SK-N-DZ (cell line): Measurements from ENCODE around the gene SDE2.
A peak's percentile ranks its signal among the peaks of the same experiment; 100 is the strongest.
"Not testable (repeated sequence)": the region's sequence is repeated elsewhere in the genome, so short reads cannot be mapped to it uniquely, and the experiment has no call there.

ENCODE experiments used
- DNase-seq: peaks from one replicate; pipeline ENCODE4 v3.0.0-alpha.2; 2015; ENCODE audit warnings: low spot score

Gene SDE2

DNA sequence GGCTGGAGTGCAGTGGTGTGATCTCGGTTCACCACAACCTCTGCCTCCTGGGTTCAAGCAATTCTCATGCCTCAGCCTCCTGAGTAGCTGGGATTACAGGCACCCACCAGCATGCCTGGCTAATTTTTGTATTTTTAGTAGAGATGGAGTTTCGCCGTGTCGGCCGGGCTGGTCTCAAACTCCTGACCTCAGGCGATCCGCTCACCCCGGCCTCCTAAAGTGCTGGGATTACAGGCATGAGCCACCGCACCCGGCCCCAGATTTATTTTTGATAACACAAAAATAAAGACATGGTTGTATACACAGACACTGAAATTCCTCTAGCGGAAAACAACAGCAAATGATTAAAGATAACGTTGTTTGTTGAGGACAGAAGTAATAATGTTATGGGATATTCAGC lies 24.0 kb downstream of the SDE2 start:
- DNase-seq: not testable (repeated sequence)

DNA sequence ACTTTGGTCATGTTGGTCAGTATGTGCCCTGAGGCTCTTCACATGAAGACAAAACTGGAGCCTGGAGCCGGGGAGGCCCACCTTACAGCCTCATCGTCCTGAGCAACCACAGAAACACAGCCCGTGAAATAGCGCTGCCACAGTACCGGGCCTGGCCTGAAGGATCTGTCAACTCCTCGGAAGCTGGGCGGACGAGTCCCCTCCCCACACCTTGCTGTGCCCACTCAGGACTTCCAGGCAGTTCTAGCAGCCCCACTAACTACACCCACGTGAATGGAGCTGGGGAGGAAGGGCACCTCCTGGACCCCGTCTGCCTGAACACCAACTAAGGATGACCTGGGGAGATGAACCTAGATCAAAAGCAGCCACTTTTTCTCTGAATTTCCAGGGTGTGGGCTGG lies 24.7 kb downstream of the SDE2 start:
- DNase-seq: no peak

DNA sequence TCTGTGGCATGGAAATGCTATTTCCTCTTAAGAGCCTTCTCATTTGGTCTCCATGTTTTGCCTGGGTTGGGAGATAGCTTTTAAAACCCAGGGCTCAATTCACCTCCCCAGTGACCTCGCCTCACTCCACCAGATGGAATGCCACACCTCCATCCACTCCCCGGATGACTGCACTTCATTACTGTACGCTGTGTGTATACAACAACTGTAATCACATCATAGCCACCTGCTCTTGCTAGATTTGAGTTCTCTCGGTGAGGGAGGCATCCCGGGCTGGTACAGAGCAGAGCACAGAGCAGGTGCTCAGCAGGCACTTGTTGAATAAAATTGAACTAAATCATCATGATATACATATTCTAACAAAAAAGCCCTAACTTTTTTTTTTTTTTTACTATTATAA lies 26.0 kb downstream of the SDE2 start:
- peak; percentile 29 for DNase-seq

DNA sequence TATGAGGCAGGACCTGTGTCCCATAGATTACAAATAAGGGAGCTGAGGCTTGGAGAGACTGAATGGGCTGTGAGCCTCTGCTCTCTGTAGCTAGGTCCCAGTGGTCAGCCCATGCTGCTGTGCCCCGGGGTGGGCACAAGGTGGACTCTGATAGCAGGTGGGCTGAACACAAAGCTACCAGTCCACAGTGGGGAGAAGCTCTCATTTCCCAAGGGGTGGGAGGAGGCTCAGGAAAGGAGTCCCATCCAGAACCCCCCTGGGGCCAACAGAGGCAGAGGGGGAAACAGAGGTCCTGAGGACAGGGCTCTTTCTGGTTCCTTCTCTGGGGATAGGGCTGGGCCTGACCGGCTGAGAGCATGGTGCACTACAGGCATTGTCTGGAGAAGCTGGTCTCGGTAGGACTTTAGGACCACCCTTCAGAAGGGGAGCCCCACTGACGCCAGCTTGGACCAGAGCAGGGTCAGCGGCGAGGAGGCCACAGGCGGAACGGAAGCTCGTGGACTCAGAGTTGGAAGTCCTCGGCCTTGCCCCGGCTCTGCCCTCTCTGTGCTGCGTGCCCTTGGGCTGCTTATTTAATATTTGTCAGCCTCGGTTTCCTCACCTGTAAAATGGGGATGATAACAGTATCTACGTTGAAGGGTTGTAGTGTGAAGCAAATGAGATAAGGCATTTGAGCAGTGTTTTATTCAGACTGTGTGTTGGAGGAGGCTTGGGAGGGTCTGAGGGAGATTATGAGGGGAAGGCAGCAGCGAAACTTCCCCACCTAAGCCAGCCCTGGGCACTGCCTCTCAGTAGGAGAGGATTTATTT lies 26.6 kb downstream of the SDE2 start:
- DNase-seq: no peak

DNA sequence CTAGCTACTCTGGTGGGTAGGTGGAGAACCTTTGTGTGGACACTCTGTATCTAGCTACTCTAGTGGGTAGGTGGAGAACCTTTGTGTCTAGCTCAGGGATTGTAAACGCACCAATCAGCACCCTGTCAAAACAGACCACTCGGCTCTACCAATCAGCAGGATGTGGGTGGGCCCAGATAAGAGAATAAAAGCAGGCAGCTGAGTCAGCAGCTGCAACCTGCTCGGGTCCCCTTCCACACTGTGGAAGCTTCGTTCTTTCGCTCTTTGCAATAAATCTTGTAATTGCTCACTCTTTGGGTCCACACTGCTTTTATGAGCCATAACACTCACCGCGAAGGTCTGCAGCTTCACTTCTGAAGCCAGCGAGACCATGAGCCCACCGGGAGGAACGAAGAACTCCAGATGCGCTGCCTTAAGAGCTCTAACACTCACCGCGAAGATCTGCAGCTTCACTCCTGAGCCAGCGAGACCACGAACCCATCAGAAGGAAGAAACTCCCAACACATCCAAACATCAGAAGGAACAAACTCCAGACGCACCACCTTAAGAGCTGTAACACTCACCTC lies 28.5 kb downstream of the SDE2 start:
- DNase-seq: not testable (repeated sequence)

DNA sequence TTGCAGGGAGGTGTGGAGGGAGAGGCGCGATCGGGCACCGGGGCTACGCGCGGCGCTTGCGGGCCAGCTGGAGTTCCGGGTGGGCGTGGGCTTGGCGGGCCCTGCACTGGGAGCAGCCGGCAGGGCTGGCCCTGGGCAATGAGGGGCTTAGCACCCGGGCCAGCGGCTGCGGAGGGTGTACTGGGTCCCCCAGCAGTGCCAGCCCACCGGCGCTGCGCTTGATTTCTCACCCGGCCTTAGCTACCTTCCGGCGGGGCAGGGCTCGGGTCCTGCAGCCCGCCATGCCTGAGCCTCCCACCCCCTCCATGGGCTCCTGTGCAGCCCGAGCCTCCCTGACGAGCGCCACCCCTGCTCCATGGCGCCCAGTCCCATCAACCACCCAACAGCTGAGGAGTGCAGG lies 29.4 kb downstream of the SDE2 start:
- DNase-seq: not testable (repeated sequence)

DNA sequence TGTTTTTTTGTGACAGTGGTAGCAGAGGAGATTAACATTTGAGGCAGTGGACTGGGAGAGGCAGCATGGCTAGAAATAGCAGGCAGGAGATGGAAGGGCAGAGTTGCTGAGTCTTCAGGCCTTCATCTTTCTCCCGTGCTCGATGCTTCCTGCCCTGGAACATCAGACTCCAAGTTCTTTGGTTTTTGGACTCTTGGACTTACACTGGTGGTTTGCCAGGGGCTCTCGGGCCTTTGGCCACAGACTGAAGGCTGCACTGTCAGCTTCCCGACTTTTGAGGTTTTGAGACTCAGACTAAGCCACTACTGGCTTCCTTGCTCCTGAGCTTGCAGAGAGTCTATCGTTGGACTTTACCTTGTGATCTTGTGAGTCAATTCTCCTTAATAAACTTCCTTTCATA lies 33.9 kb downstream of the SDE2 start:
- no peak for DNase-seq

DNA sequence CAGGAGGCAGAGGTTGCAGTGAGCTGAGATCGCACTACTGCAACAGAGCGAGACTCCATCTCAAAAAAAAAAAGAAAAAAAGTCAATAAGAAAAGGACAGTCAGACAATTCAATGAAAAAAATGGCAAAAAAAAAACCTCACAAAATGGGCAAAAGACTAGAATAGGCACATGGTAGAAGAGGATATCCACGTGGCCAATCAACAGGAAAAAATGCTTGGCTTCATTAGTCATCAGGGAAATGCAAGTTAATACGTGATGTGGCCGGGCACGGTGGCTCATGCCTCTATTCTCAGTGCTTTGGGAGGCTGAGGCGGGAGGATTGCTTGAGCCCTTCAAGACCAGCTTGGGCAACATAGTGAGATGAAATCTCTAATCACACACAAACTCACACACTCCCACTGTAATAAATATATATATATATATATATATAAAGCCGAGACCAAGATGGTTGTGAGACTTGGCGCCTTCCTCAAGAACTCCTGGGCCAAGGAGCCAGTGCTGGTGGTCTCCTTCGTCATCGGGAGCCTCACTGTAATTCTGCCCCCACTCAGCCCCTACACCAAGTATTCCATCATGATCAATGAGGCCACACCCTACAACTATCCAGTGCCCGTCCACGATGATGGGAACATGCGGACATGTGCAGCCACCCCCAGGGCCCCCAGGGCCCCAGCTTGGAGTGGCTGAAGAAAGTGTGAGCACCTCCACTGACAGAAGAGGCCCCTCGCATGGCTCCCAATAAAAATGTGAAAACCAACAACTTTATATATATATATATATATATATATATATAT lies 35.2 kb downstream of the SDE2 start:
- DNase-seq: no peak

DNA sequence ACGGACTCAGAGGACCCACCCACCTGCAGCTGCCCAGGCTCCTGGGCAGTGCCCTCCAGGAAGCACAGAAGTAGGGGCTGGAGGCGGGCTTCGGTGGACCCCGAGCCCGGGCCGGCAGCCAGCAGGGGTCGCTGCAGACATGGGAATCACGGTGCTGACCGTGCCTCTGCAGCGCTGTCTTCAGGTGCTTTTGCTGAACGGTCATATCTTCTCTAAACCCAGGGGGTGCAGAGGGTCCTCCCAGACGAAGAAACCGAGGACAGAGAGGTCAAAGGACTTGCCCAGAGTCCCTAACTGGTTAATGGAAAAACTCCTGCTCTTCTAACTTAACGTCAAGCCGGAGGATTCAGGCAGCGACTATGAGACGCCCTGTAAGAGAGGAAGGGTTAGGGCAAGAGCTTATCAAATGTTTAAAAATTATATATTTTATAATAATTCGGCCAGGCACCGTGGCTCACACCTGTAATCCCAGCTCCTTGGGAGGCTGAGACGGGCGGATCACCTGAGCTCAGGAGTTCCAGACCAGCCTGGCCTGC lies 36.6 kb downstream of the SDE2 start:
- DNase-seq: no peak

DNA sequence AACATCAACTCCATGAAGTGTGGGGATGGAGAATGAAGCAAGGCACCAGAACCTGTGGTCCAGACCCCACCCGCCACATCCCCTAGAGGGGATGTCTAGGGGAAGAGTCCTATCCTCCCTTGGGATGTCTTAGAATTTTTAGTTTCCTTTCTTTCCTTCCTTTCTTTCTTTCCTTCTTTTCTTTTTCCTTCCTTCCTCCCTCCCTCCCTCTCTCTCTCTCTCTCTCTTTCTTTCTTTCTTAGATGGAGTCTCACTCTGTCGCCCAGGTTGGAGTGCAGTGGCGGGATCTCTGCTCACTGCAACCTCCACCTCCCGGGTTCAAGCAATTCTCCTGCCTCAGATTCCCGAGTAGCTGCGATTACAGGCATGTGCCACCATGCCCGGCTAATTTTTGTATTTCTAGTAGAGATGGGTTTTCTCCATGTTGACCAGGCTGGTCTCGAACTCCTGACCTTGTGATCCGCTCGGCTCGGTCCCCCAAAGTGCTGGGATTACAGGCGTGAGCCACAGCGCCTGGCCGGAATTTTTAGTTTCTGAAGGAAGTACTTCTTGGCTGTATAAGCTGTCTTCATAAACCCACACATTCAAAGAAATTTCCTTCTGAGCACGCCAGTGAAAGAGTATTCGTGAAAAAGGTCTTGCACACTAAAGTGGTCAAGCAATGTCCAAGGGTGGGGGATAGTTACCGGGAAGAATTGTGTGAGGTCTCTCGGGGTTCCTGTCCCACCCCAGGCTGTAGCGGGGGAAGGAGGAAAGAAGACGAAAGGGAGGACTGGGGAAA lies 37.3 kb downstream of the SDE2 start:
- no peak for DNase-seq

DNA sequence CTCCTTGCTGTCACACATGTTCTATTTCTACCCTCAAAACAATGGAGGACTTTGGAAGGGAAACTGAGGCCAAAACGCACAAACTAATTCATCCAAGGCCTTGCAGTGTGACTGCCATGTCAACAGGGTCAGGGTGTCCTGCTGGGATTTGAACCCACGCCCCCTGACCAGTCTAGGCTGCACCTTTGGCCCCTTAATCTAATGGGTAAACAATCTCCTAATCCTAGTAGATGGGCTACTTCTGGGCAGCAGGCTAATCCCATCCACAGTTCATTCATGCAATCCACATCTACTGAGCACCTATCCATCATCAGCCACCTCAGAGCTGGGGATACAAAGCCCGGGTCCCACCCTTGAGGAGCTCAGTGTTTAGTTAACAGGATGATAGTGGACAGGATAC lies 41.1 kb downstream of the SDE2 start:
- no peak for DNase-seq

DNA sequence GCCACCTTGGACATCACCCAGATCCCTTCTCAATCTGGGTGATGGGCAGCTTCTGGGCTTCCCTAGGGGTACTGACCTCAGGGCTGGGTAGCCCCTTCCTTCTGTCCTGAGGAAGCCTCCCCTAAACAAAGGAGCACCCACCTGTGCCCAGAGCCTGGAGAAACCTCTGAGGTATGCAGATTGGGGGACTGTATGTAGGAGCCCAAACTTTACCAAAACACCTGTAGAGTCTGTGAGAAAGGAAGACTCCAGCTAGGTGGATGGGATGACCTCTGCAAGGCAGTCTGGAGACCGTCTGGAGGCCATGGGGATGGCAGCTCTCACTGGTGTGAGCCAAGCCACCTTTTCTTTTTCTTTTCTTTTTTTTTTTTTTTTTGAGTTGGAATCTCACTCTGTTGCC lies 44.4 kb downstream of the SDE2 start:
- DNase-seq: no peak

DNA sequence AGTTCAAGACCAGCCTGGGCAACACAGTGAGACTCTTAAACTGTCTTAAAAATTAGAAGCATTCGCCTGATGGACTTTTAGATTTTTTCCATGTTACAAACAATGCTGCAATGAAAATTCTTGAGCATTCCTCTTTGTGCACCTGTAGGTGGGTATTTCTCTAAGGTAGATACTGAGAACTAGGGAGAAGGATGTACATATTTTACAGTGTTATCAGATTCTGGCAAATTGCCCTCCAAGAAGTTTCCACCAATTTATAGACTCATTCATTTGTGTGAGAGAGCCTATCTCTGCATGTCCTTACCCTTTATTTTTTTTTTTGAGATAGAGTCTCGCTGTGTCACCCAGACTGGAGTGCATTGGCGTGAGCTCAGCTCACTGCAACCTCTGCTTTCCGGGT lies 45.8 kb downstream of the SDE2 start:
- DNase-seq: no peak

DNA sequence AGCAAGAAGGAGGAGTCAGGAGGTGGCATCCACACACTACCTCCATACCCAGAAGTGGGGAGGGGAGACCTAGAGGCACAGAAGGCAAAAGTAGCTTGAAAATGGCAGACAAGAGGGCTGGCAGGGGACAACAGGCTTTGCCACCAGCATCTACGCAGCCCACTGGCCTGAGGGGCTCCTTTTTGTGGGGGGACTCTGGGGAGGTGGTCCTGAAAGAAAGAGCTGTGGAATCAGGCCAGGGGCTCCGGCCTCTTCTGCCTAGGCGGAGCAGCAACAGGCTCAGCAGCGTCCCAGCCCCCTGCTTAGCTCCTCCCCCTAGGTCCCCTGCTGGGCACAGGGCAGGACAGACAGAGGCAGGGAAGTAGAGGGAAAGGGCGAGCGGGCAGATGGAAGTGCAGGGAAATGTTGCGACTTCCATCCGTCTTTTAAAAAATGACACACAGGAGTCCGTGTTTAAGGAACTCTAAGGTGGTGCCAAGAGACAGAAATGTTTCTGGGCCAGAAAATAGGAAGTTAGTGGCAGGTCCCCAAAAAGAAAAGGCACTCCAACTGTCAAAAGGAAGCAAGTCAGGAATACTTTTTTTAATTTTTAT lies 48.1 kb downstream of the SDE2 start:
- DNase-seq: no peak

DNA sequence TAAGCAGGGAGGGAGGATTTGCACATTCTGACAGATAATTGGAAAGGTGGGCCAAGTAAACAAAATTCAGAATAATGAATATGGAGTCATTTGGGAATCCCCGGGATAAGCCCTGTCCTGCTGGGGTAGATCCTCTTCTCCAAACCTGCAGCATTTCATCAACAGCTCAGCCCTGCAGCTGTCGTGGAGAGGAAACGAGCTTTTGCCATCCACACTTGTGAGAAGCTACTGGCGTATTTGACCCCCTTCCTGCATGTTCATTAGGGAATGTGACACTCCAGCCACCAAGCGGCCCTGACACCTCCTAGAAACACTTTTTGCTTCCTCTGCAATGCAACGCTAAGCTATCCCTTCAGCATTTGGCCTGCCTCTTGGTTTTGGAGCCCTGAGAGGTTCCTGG lies 50.1 kb downstream of the SDE2 start:
- no peak for DNase-seq

DNA sequence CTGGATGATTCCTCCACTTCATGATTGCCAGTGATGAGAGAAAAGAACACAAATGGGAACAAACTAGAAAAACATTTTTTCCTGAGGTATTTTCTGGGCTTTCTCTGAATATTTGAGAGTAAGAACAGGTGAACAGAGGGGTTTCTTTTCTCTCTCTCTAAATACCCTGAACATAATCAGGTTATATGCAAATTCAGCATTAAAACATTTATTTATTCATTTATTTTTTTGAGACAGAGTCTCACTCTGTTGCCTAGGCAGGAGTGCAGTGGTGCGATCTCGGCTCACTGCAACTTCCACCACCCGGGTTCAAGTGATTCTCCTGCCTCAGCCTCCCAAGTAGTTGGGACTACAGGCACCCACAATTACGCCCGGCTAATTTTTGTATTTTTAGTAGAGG lies 52.3 kb downstream of the SDE2 start:
- DNase-seq: no peak

DNA sequence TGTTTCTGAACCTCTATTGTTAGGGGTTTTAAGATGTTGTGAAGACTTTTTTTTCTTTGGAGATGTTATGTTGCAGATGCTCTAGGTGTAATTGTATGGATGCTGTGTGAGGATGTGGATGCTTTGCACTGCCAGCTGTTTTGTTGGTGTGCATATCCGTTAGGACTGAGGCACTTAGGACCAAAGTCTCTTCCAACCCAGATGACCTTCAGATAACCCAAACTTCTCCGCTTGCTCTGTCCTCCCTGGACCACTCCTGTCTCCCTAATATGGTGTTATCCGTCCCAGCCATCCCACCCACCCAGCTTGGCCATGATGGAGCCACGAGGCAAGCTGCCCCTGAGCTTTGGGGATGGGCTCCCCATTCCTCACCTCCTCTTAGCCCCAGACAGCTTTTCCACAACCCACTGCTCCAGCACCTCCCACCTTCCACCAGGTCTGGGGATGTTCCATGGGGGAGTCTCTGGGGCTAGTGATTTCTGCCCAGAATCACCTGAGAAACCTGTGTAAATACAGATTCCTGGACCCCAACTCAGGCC lies 53.0 kb downstream of the SDE2 start:
- DNase-seq: no peak

DNA sequence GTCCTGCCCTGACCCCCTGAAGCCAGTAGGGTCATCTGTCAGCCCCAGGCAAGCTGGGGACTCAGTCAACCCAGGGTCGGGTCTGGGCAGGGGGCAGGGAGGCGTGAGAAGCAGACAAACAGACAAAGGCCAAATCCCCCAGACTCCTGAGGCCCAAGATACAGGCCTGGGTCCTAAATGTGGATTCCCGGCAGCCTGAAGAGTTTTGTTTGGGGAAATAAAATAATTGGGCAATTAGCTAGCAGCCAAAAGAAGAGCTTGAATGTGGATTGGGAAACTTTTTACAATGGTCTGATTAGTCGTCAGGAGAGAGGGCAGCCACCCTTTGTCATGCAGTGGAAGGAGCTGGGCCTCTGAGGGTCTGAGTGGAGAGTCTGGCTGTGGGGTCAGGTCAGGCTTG lies 53.6 kb downstream of the SDE2 start:
- DNase-seq: no peak

DNA sequence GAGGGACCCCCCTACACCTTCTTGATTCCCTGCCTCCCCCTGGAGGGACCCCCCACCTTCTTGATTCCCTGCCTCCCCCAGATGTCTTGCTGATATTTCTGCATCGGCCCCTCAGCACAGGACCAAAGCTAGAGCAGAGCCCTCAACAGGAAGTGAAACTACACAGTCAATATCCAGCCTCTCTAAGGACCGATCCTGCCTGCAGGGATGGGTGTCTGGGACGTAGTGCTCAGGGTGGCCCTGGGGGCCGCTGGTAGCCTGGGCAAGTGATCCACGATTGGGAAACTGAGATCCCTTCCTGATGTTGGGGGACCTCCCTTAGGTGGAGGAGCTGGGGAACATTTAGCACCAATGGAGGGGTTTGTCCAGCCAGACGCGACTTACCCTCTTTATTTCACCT lies 54.2 kb downstream of the SDE2 start:
- DNase-seq: no peak

DNA sequence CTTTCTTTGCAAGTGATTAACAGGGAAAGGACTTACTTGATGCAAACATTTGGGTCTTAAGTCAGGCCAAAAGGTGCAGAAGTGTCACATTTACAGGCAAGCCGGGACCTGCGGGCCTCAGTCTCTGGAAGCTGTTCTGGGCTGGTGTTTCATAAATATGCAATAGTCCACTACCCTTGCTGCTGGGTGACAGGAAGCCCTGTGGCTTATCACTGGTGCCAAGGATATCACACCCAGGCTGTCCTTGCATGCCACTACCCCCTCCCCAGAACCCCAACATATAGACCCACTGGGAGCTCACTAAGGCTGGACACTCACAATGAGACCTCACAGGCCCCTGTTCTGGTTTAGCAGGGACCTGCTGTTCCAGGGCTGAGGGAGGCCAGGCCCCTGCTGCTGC lies 54.8 kb downstream of the SDE2 start:
- DNase-seq: no peak

DNA sequence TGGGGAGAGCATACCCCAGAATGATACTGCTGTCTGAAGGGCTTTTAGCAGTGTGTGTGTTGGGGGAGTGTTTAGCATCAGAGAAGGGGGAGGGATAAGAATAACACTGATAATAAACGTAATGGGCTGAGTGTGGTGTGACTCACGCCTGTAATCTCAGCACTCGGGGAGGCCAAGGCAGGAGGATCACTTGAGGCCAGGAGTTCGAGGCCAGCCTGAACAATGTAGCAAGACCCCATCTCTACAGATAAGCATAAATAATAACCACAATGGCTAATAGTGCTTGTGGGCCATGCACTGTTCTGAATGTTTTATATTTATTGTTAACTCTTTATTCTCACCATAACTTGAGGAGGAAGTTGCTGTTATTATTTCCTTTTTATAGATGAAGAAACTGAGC lies 55.6 kb downstream of the SDE2 start:
- DNase-seq: no peak
